HepG2 (cell line): ENCODE results near the gene NFE2L2.

Source experiments
- ATF2 ChIP-seq: sonication (generic); formaldehyde crosslinking; IDR thresholded peaks from 2 replicates; pipeline ENCODE4 v1.4.0; 2020; ENCODE audit warnings: missing genetic modification reagents
- CBX2 ChIP-seq, 2 experiments: fragments of 200-600 bp in 1 of 2; sonication (generic); formaldehyde crosslinking in 1 of 2; IDR thresholded peaks; 2 replicates each; pipeline versions ENCODE4 v1.7.0 to v1.8.1; 2018 to 2022; ENCODE audit warnings: low read depth in 2 of 2, low read length in 1 of 2, mild to moderate bottlenecking in 1 of 2, missing genetic modification reagents in 1 of 2
- DMAP1 ChIP-seq: IDR thresholded peaks from 2 replicates; pipeline ENCODE4 v1.6.1; 2016
- E2F1 ChIP-seq: sonication (generic); formaldehyde crosslinking; IDR thresholded peaks from 2 replicates; pipeline ENCODE4 v1.5.0; 2020; ENCODE audit warnings: missing genetic modification reagents
- EZH2 ChIP-seq: conservative IDR thresholded peaks from 2 replicates; pipeline ENCODE4 v1.6.1; 2012; ENCODE audit warnings: mild to moderate bottlenecking, low read depth, low read length, moderate library complexity
- MYC ChIP-seq: sonication (generic); formaldehyde crosslinking; IDR thresholded peaks from 2 replicates; pipeline ENCODE4 v1.9.0; 2021; ENCODE audit warnings: missing genetic modification reagents, borderline replicate concordance
- POLR2AphosphoS5 ChIP-seq: IDR thresholded peaks from 2 replicates; pipeline ENCODE4 v1.6.1; 2012; ENCODE audit warnings: low read depth, low read length
- RFX3 ChIP-seq: IDR thresholded peaks from 2 replicates; pipeline ENCODE4 v1.6.1; 2016; ENCODE audit warnings: missing biosample characterization, missing genetic modification reagents
- SUZ12 ChIP-seq: fragments of 150-350 bp; IDR thresholded peaks from 2 replicates; pipeline ENCODE4 v1.6.1; 2014; ENCODE audit warnings: low read depth, low read length
- ZFP36L1 ChIP-seq: sonication (generic); formaldehyde crosslinking; IDR thresholded peaks from 2 replicates; pipeline ENCODE4 v1.8.0; 2022; ENCODE audit warnings: mild to moderate bottlenecking, missing genetic modification reagents, moderate library complexity
- ZNF274 ChIP-seq: sonication (generic); formaldehyde crosslinking; IDR thresholded peaks from 2 replicates; pipeline ENCODE4 v1.5.1; 2020; ENCODE audit warnings: mild to moderate bottlenecking, missing genetic modification reagents
- ZNF7 ChIP-seq: IDR thresholded peaks from 2 replicates; pipeline ENCODE4 v1.6.1; 2016; ENCODE audit warnings: missing biosample characterization, missing genetic modification reagents
- TF ChIP-seq, protein P1 (sequence below): sonication (generic); formaldehyde crosslinking; IDR thresholded peaks from 2 replicates; pipeline ENCODE4 v1.5.0; 2020; ENCODE audit warnings: mild to moderate bottlenecking, missing genetic modification reagents, moderate library complexity

- TF ChIP-seq, protein P1, sequence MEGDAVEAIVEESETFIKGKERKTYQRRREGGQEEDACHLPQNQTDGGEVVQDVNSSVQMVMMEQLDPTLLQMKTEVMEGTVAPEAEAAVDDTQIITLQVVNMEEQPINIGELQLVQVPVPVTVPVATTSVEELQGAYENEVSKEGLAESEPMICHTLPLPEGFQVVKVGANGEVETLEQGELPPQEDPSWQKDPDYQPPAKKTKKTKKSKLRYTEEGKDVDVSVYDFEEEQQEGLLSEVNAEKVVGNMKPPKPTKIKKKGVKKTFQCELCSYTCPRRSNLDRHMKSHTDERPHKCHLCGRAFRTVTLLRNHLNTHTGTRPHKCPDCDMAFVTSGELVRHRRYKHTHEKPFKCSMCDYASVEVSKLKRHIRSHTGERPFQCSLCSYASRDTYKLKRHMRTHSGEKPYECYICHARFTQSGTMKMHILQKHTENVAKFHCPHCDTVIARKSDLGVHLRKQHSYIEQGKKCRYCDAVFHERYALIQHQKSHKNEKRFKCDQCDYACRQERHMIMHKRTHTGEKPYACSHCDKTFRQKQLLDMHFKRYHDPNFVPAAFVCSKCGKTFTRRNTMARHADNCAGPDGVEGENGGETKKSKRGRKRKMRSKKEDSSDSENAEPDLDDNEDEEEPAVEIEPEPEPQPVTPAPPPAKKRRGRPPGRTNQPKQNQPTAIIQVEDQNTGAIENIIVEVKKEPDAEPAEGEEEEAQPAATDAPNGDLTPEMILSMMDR (CRISPR knock-in tag): no peak
- no peak for TF ChIP-seq DMAP1 (CRISPR knock-in tag)
- no peak for TF ChIP-seq RFX3 (CRISPR knock-in tag)
- TF ChIP-seq EZH2: no peak
- no peak for TF ChIP-seq ZNF274 (CRISPR knock-in tag)
- no peak for TF ChIP-seq ATF2 (CRISPR knock-in tag)
- TF ChIP-seq ZNF7: no peak
- no peak for TF ChIP-seq E2F1 (CRISPR knock-in tag)
- no peak for TF ChIP-seq ZFP36L1 (CRISPR knock-in tag)
- no peak for TF ChIP-seq CBX2 (IDR thresholded peaks at IDR 0.05; ENCODE audit: low read depth, low read length)
- no peak for TF ChIP-seq CBX2 (CRISPR knock-in tag; IDR thresholded peaks at IDR 0.05; ENCODE audit: low read depth)
- no peak for TF ChIP-seq POLR2AphosphoS5
- TF ChIP-seq MYC (CRISPR knock-in tag): no peak
- no peak for TF ChIP-seq SUZ12
Observed at GRCh38 chr2:177303939-177304338, 39.4 kb upstream of the NFE2L2 start.
